Hepatocyte (in vitro differentiated cells): Measurements from ENCODE around the gene GPR89A. TPM values are rescaled to one million over a fixed set of nuclear protein-coding genes. Genes with fewer than 3 reads are reported as not detected.
A peak's percentile ranks its signal among the peaks of the same experiment; 100 is the strongest.
"Not testable (repeated sequence)": the region's sequence is repeated elsewhere in the genome, so short reads cannot be mapped to it uniquely, and the experiment has no call there.

Experiments used
- DNase-seq: peaks from one replicate; pipeline ENCODE4 v3.0.0-alpha.2; 2016; ENCODE audit warnings: low spot score
- H2AFZ ChIP-seq: fragments of 200-600 bp; sonication (generic); 2 replicates; pipeline ENCODE4 v1.6.0; 2016; ENCODE audit warnings: antibody characterized with exemption, mild to moderate bottlenecking
- H3K27ac ChIP-seq: fragments of 200-600 bp; sonication (generic); 2 replicates; pipeline ENCODE4 v1.5.1; 2016; ENCODE audit warnings: mild to moderate bottlenecking
- H3K27me3 ChIP-seq: fragments of 200-600 bp; sonication (generic); 2 replicates; pipeline ENCODE4 v1.6.1; 2016
- H3K36me3 ChIP-seq: fragments of 200-600 bp; sonication (generic); replicated peaks from 2 replicates; pipeline ENCODE4 v1.5.1; 2016; ENCODE audit warnings: low read depth; ENCODE audit not compliant: insufficient read depth
- H3K4me1 ChIP-seq: fragments of 200-600 bp; sonication (generic); 2 replicates; pipeline ENCODE4 v1.5.1; 2016; ENCODE audit warnings: mild to moderate bottlenecking, moderate library complexity; ENCODE audit not compliant: insufficient read depth
- H3K4me2 ChIP-seq: fragments of 200-600 bp; sonication (generic); 2 replicates; pipeline ENCODE4 v1.6.0; 2016
- H3K4me3 ChIP-seq: fragments of 200-600 bp; sonication (generic); 2 replicates; pipeline ENCODE4 v1.5.1; 2016; ENCODE audit warnings: mild to moderate bottlenecking
- H3K79me2 ChIP-seq: fragments of 200-600 bp; sonication (generic); 2 replicates; pipeline ENCODE4 v1.6.0; 2017; ENCODE audit warnings: mild to moderate bottlenecking
- H3K9me2 ChIP-seq: fragments of 200-600 bp; sonication (generic); replicated peaks from 2 replicates; pipeline ENCODE4 v1.6.0; 2017; ENCODE audit warnings: mild to moderate bottlenecking; ENCODE audit not compliant: insufficient read depth
- H3K9me3 ChIP-seq: fragments of 200-600 bp; sonication (generic); 2 replicates; pipeline ENCODE4 v1.5.1; 2016; ENCODE audit warnings: low read depth, mild to moderate bottlenecking
- H4K20me1 ChIP-seq: fragments of 200-600 bp; sonication (generic); 2 replicates; pipeline ENCODE4 v1.6.0; 2016; ENCODE audit warnings: mild to moderate bottlenecking; ENCODE audit not compliant: insufficient read depth, poor library complexity, severe bottlenecking
- CTCF ChIP-seq: fragments of 200-600 bp; sonication (generic); IDR thresholded peaks from 2 replicates; pipeline ENCODE4 v1.5.1; 2016; ENCODE audit warnings: antibody characterized with exemption, mild to moderate bottlenecking; ENCODE audit not compliant: poor library complexity
- EZH2 ChIP-seq: fragments of 200-600 bp; sonication (generic); IDR thresholded peaks from 2 replicates; pipeline ENCODE4 v1.6.1; 2016; ENCODE audit warnings: antibody characterized with exemption, mild to moderate bottlenecking, borderline replicate concordance
- EZH2phosphoT487 ChIP-seq: fragments of 200-600 bp; sonication (generic); IDR thresholded peaks from one replicate; pipeline ENCODE4 v1.6.1; 2018; ENCODE audit warnings: antibody characterized with exemption, mild to moderate bottlenecking, low read depth, moderate library complexity; ENCODE audit not compliant: unreplicated experiment, severe bottlenecking
- WGBS: methylation state at CpG from one replicate; pipeline ENCODE4 v1.1.6; 2016; ENCODE audit warnings: low lambda C conversion rate; ENCODE audit errors: missing lambda C conversion rate; 5-methylcytosine and 5-hydroxymethylcytosine counted together
- polyA plus RNA-seq: library from polyadenylated mRNA; unstranded; fragments of >200 nt; fragmentation: Nextera tagmentation; extraction: Ambion mirVana; gene quantifications from 2 replicates; pipeline ENCODE4 v1.2.1, GENCODE V29; 2016
- total RNA-seq: library from RNA; depleted of rRNA; stranded (reverse); fragments of >200 nt; gene quantifications from 2 replicates; pipeline ENCODE4 v1.2.3, GENCODE V29; 2014

GPR89A gene
- total and polyA plus RNA-seq, 2 experiments from 2014 or later: 29.5 to 39.7 TPM

GRCh38 chr1:145601593-145601992 is 6.2 kb upstream of the GPR89A start:
- no peak overlapping the region for H3K4me2 ChIP-seq
- H3K4me3 ChIP-seq: no peak overlapping the region
- H3K9me3 ChIP-seq: no peaks in the 10 kb centered on the region
- no peaks in the 10 kb centered on the region for H3K9me2 ChIP-seq
- no peak for DNase-seq
- no peaks in the 10 kb centered on the region for H4K20me1 ChIP-seq
- no peak overlapping the region for H3K27ac ChIP-seq
- no peak for TF ChIP-seq CTCF
- no peak for TF ChIP-seq EZH2phosphoT487
- no peak for TF ChIP-seq EZH2
- no peaks in the 10 kb centered on the region for H3K79me2 ChIP-seq
- H3K4me1 ChIP-seq: no peaks in the 10 kb centered on the region
- no peak overlapping the region for H2AFZ ChIP-seq
- WGBS: 59% methylated on average over 1 of the region's 1 CpG
- no peaks in the 10 kb centered on the region for H3K36me3 ChIP-seq
- H3K27me3 ChIP-seq: no peaks in the 10 kb centered on the region

- not testable (repeated sequence) for H3K9me2 ChIP-seq, H3K36me3 ChIP-seq, H3K4me2 ChIP-seq, H3K9me3 ChIP-seq, H4K20me1 ChIP-seq, H2AFZ ChIP-seq, H3K27ac ChIP-seq, H3K27me3 ChIP-seq, H3K4me3 ChIP-seq, H3K4me1 ChIP-seq, DNase-seq
- 97% methylated on average over 4 of the region's 5 CpGs for WGBS
- H3K79me2 ChIP-seq: peaks cover 19% of the 10 kb centered on the region
These were observed 948 bp upstream of the GPR89A start for GRCh38 chr1:145606840-145607239.

GRCh38 chr1:145607289-145607688 is 499 bp upstream of the GPR89A start:
- not testable (repeated sequence) for H4K20me1 ChIP-seq, H3K36me3 ChIP-seq, H3K27ac ChIP-seq, H3K9me2 ChIP-seq, H2AFZ ChIP-seq, H3K4me3 ChIP-seq, H3K27me3 ChIP-seq, H3K4me2 ChIP-seq, H3K9me3 ChIP-seq, DNase-seq, H3K4me1 ChIP-seq
- 63% methylated on average over 4 of the region's 11 CpGs for WGBS
- peaks cover 19% of the 10 kb centered on the region for H3K79me2 ChIP-seq

GRCh38 chr1:145610744-145611143 is 3.0 kb downstream of the GPR89A start:
- not testable (repeated sequence) for H3K36me3 ChIP-seq, H4K20me1 ChIP-seq, DNase-seq, H3K27ac ChIP-seq, H2AFZ ChIP-seq, H3K4me3 ChIP-seq, H3K4me1 ChIP-seq, H3K9me2 ChIP-seq, H3K27me3 ChIP-seq, H3K9me3 ChIP-seq
- 73% methylated on average over 2 of the region's 2 CpGs for WGBS
- Histone ChIP-seq H3K4me2 (peak overlapping the region; percentile 41), H3K79me2 (peaks cover 22% of the 10 kb centered on the region)

GRCh38 chr1:145620073-145620472 is 12.3 kb downstream of the GPR89A start:
- H3K9me3 ChIP-seq, H3K4me3 ChIP-seq, H3K27ac ChIP-seq, H3K9me2 ChIP-seq, H3K79me2 ChIP-seq, H2AFZ ChIP-seq, H3K36me3 ChIP-seq, H3K4me2 ChIP-seq, H4K20me1 ChIP-seq, DNase-seq, H3K4me1 ChIP-seq, H3K27me3 ChIP-seq: not testable (repeated sequence)
- WGBS: 75% methylated on average over 1 of the region's 1 CpG

GRCh38 chr1:145622177-145622576 is 14.4 kb downstream of the GPR89A start:
- H3K79me2 ChIP-seq, H3K4me1 ChIP-seq, H3K9me3 ChIP-seq, H4K20me1 ChIP-seq, H3K9me2 ChIP-seq, H2AFZ ChIP-seq, H3K4me3 ChIP-seq, H3K36me3 ChIP-seq, H3K27ac ChIP-seq, H3K4me2 ChIP-seq, DNase-seq, H3K27me3 ChIP-seq: not testable (repeated sequence)
- WGBS: no CpG with 5 or more reads among the region's 1 CpG

- H3K27me3 ChIP-seq, H3K79me2 ChIP-seq: not testable (repeated sequence)
- WGBS: 78% methylated on average over 1 of the region's 1 CpG
These were observed 28.4 kb downstream of the GPR89A start for GRCh38 chr1:145636237-145636636.

GRCh38 chr1:145641886-145642285 is 34.1 kb downstream of the GPR89A start:
- not testable (repeated sequence) for H3K36me3 ChIP-seq, H3K9me2 ChIP-seq, H3K79me2 ChIP-seq, H4K20me1 ChIP-seq, H3K4me3 ChIP-seq, H3K4me1 ChIP-seq, H3K27me3 ChIP-seq, DNase-seq, H3K27ac ChIP-seq, H2AFZ ChIP-seq, H3K9me3 ChIP-seq, H3K4me2 ChIP-seq
- WGBS: 100% methylated on average over 1 of the region's 2 CpGs

More at GRCh38 chr1:145636237-145636636, 28.4 kb downstream of the GPR89A start:
- not testable (repeated sequence) for H3K9me2 ChIP-seq, H3K36me3 ChIP-seq, H3K4me2 ChIP-seq, H2AFZ ChIP-seq, H3K4me3 ChIP-seq, H3K27ac ChIP-seq, H3K9me3 ChIP-seq, H4K20me1 ChIP-seq, DNase-seq, H3K4me1 ChIP-seq
